MM.1S (cell line): ENCODE data around the gene CYSRT1.

Experiments used
- CTCF ChIP-seq: fragments of 300-600 bp; sonication (generic); IDR thresholded peaks from 2 replicates; pipeline ENCODE4 v1.5.1; 2016; ENCODE audit warnings: antibody characterized with exemption, low read length, mixed read lengths
- EZH2 ChIP-seq: fragments of 300-600 bp; sonication (generic); optimal IDR thresholded peaks from 2 replicates; pipeline ENCODE3; 2017; ENCODE audit warnings: low read depth, mild to moderate bottlenecking, antibody characterized with exemption, low read length, mixed read lengths
- EZH2phosphoT487 ChIP-seq: fragments of 300-600 bp; sonication (generic); IDR thresholded peaks from 2 replicates; pipeline ENCODE4 v1.6.1; 2018; ENCODE audit warnings: antibody characterized with exemption, low read length

GRCh38 chr9:137178201-137178938 is 46.6 kb upstream of the CYSRT1 start:
- TF ChIP-seq CTCF = no peak
- no peak for TF ChIP-seq EZH2
- TF ChIP-seq EZH2phosphoT487 = no peak
